ENCODE measurements around the gene DGLUCY. TPM values are rescaled to one million over a fixed set of nuclear protein-coding genes. Genes with fewer than 3 reads are reported as not detected.

DGLUCY gene
- total RNA-seq, 4 donors from 2014 or later, result 58.0 to 125 (median 103) TPM

DNA sequence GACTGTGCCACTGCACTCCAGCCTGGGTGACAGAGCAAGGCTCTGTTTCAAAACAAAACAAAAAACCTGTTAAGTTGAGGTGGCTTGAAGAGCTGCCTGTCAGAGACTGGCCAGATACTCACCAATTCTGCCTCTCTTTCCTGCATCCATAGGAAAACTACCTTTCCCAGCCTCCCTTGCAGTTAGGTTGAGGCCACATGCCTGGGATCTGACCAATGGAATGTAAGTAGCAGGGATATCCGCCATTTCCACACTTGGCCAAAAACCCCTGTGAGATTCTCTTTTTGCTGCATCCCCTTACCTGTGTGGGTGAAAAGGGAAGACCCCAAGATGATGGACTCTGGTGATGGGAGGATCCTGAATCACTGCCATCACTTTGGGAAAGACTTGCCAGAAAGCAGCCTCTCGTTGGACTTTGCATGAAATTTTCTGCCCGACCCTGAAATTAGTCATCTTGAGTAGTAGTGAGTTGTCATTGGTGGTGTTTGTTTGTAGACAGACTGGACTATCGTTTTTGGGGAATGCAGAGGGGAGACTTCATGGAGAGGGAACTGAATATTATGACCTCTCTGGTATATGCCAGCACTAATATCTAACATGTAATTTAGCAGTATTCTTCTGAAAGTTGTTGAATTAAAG lies 116.6 kb downstream of the DGLUCY start:
- WGBS, 2 donors, result 90 to 92% methylated on average over 4 of the region's 4 CpGs
- H3K4me3 ChIP-seq (replicated peaks in 1 of 3), result no peak overlapping the region
- H3K4me1 ChIP-seq, result peaks cover 0 to 13% of the 10 kb centered on the region in 2 donors
- no peak overlapping the region for H3K27ac ChIP-seq
- intact Hi-C loops (cut with DNase I), result no loop called here
- TF ChIP-seq, protein P1, sequence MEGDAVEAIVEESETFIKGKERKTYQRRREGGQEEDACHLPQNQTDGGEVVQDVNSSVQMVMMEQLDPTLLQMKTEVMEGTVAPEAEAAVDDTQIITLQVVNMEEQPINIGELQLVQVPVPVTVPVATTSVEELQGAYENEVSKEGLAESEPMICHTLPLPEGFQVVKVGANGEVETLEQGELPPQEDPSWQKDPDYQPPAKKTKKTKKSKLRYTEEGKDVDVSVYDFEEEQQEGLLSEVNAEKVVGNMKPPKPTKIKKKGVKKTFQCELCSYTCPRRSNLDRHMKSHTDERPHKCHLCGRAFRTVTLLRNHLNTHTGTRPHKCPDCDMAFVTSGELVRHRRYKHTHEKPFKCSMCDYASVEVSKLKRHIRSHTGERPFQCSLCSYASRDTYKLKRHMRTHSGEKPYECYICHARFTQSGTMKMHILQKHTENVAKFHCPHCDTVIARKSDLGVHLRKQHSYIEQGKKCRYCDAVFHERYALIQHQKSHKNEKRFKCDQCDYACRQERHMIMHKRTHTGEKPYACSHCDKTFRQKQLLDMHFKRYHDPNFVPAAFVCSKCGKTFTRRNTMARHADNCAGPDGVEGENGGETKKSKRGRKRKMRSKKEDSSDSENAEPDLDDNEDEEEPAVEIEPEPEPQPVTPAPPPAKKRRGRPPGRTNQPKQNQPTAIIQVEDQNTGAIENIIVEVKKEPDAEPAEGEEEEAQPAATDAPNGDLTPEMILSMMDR (IDR thresholded peaks at IDR 0.05), result no peak
- TF ChIP-seq POLR2A (IDR thresholded peaks at IDR 0.05), result no peak
- no peaks in the 10 kb centered on the region for H3K9me3 ChIP-seq
- no peak for DNase-seq
- H3K27me3 ChIP-seq, result no peaks in the 10 kb centered on the region
- H3K36me3 ChIP-seq, result no peaks in the 10 kb centered on the region

DNA sequence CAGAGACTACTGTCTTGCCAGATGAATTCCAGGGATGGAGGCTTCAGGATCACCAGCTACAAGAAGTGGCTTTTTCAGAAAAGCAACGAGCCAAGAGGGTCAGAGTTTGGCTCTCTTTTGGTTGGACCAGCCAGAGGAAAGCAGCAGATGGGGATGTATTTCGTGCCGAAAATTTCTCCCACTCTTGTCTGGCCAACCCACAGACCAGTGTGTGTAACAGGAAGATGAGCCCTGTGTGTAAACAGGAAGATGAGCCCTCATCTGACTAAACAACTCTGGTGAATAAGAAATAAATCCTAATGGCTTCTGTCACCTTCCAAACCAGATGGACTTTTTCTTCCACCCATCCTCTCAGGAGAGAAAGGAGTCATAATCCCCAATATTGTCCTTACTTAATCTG lies 117.6 kb downstream of the DGLUCY start:
- H3K27me3 ChIP-seq, result no peaks in the 10 kb centered on the region
- intact Hi-C loops (cut with DNase I), result no loop called here
- peaks cover 0 to 13% of the 10 kb centered on the region in 2 donors for H3K4me1 ChIP-seq
- H3K9me3 ChIP-seq, result no peaks in the 10 kb centered on the region
- 71 to 89% methylated on average over 3 of the region's 3 CpGs for WGBS, 2 donors
- TF ChIP-seq, protein P1 (IDR thresholded peaks at IDR 0.05), result no peak
- no peak for TF ChIP-seq POLR2A (IDR thresholded peaks at IDR 0.05)
- no peaks in the 10 kb centered on the region for H3K36me3 ChIP-seq
- H3K27ac ChIP-seq, result peak overlapping the region in 1 of 3 donors; percentile 5
- no peak overlapping the region for H3K4me3 ChIP-seq (replicated peaks in 1 of 3)
- DNase-seq, result no peak

DNA sequence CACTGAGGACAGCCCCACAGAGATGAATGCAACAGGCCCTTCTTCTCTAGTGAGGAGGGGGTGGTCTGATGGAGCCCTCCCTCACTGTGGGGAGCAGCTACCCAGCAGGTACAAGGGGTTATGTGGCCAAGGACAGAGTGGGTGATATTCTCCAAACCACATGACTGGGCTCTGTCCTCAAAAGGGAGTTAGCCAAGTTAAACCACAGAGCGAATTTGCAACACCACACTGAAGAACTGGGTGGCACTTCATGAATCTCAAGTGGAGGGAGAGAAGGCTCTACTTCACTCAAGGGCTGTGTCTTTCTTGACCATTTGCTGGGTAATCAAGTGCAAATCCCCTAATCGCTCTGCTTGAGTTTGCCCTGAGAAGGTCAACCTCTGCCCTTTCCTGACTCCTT lies 118.2 kb downstream of the DGLUCY start:
- 50 to 60% methylated on average over 1 to 2 of the region's 2 CpGs for WGBS, 2 donors
- no peak for DNase-seq
- H3K27me3 ChIP-seq, result no peaks in the 10 kb centered on the region
- H3K4me3 ChIP-seq (replicated peaks in 1 of 3), result no peak overlapping the region
- peaks cover 0 to 13% of the 10 kb centered on the region in 2 donors for H3K4me1 ChIP-seq
- intact Hi-C loops (cut with DNase I), result no loop called here
- TF ChIP-seq, protein P1 (IDR thresholded peaks at IDR 0.05), result no peak
- no peak for TF ChIP-seq POLR2A (IDR thresholded peaks at IDR 0.05)
- no peaks in the 10 kb centered on the region for H3K36me3 ChIP-seq
- peak overlapping the region in 1 of 3 donors; percentile 5 for H3K27ac ChIP-seq
- no peaks in the 10 kb centered on the region for H3K9me3 ChIP-seq

DNA sequence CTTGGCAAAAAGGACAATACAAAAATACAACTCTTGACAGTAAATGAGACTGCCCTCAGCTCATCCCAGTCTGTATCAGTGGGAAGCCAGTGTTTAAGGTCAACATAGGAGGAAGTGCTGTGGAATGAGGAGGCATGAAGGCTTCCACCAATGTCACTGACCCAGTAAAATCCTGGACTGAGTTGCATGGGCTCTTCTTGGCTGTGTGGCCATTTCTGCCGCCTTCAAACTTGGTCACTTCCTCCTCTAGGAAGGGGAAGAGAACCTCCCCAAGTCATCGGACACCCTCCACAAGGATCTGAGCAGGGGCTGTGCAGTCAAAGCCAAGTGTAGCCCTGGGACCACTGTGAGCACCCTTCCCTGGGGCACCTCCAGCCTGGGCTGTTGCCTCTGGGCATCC lies 118.7 kb downstream of the DGLUCY start:
- TF ChIP-seq, protein P1 (IDR thresholded peaks at IDR 0.05), result no peak
- TF ChIP-seq POLR2A (IDR thresholded peaks at IDR 0.05), result no peak
- Histone ChIP-seq H3K9me3 (no peaks in the 10 kb centered on the region), H3K27ac (no peak overlapping the region), H3K36me3 (no peaks in the 10 kb centered on the region), H3K27me3 (no peaks in the 10 kb centered on the region), H3K4me1 (peaks cover 0 to 13% of the 10 kb centered on the region in 2 donors), H3K4me3 (replicated peaks in 1 of 3) (no peak overlapping the region)
- intact Hi-C loops (cut with DNase I), result no loop called here
- DNase-seq, result no peak
- WGBS, 2 donors, result 71 to 79% methylated on average over 2 of the region's 2 CpGs

DNA sequence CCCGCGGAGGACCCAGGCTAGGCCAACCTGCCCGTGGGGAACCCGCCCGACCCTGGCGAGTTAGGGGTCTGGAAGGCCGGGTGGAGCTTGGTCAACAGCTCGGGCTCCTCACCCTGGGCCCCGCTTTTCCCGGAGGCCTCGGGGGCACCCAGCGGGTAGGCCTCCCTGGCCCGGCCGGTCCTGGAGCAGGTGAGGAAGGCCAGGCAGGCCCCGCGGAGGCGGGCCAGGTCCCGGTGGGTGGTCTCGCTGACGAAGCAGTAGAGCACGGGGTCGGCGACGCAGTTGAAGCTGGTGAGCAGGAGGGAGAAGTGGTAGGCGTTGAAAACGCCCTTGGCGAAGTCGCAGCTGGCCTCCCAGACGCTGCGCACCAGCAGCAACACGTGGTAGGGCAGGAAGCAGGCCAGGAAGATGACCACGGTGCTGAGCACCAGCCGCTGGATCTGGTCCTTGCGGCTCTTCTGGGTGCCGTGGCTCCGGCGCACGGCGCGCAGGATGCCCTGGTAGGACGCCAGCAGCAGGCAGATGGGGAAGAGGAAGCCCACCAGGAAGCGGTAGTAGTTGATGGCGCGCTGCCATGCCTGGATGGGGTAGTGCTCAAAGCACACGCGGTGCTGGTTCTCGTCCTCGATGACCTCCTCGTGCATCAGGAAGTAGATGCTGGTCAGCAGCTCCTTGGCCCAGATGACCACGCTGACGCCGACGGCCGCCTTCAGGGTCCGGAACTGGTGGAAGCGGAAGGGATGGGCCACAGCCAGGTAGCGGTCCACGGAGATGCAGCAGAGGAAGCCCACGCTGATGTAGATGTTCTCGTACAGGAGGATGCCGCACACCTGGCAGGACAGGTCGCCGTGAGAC lies 120.3 kb downstream of the DGLUCY start:
- intact Hi-C loops (cut with DNase I), result no loop called here
- Histone ChIP-seq H3K4me3 (replicated peaks in 1 of 3) (no peak overlapping the region), H3K9me3 (no peaks in the 10 kb centered on the region), H3K36me3 (no peaks in the 10 kb centered on the region), H3K27me3 (no peaks in the 10 kb centered on the region), H3K4me1 (peaks cover 0 to 13% of the 10 kb centered on the region in 2 donors), H3K27ac (no peak overlapping the region)
- TF ChIP-seq, protein P1 (IDR thresholded peaks at IDR 0.05), result no peak
- TF ChIP-seq POLR2A (IDR thresholded peaks at IDR 0.05), result no peak
- 87 to 96% methylated on average over 49 of the region's 63 CpGs for WGBS, 2 donors
- no peak for DNase-seq
